ENCODE data around the gene MBP.

Gene MBP

GRCh38 chr18:76986406-76986805 lies 146.2 kb downstream of the MBP start:
- DNase-seq (ENCODE audit: low spot score), result no peak

DNA sequence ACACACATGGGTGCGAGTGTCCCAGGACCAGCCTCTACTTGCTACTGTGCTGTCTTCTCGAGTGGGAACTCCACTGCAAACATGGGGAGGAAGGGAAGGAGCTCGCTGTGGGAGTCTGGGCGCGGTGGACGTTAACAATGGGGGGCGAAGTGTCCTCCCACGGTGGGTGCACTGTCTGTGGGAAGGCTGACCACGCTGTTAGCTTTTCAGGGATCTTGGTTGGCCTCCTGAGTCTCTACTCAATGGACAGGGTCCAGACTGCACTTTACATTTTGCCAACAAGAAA lies 146.7 kb downstream of the MBP start:
- no peak for DNase-seq (ENCODE audit: low spot score)

GRCh38 chr18:76985156-76985950 lies 147.2 kb downstream of the MBP start:
- no peak for DNase-seq (ENCODE audit: low spot score)

GRCh38 chr18:76984193-76985155 lies 148.1 kb downstream of the MBP start:
- DNase-seq (ENCODE audit: low spot score), result no peak

DNA sequence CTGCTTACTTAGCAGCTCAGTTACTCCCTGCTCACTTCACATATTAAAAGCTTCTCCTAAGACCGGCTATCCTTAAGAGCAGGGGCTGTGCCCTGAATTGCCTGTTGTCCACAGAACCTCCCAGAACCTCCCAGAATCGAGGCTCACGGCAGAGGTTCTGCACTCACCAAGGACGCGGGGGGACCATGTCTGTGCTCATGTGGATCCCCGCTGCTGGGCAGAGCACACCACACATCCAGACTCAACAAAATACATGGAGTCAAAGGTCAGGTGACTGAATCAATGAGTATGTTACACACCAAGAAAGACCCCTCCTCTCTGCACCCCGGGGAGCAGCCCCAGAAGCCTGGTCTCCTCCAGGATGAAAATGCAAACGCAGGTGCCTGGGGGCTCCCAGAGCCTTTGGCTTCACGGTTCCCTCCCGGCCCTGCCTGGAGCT lies 149.0 kb downstream of the MBP start:
- DNase-seq (ENCODE audit: low spot score), result no peak

- DNase-seq (ENCODE audit: low spot score), result peak; percentile 82
Observed at GRCh38 chr18:76982841-76983583, 149.6 kb downstream of the MBP start.

- no peak for DNase-seq (ENCODE audit: low spot score)
Observed at GRCh38 chr18:76982038-76982437, 150.5 kb downstream of the MBP start.

- DNase-seq (ENCODE audit: low spot score), result no peak
Observed at GRCh38 chr18:76981396-76981968, 151.1 kb downstream of the MBP start.

DNA sequence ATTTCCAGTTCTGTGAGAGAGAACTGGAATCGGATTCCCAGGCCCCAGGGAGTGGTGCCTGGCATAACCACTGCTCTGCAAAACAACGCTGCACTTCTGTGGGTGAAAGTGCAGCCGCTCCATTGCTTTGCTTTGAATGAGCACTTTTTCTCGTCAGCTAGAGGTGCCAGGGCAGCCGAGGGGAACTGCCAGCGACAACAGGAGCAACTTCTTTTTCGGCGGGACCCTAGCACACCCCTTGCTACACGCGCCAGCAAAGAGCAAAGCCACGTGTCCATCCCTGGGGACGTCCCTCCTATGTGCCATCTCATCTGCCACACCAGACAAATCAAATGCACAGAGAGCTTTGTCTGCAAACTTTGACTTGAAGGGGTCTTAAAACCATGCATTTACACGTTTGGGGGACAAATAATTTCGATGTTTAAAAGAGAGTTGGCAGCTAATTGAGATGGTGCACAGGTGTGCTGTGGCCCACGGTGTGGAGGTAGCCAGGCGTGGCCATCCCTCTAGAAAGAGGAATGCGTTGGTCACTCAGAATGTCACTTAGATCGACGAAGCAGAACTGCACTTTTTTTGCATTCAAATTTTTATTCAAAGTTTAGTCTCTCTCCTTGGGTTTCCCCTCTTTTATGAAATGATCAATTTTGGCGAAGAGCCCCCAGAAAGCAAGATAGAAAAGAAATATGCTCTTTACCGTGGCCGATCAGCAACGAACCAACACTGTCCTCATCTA lies 151.8 kb downstream of the MBP start:
- no peak for DNase-seq (ENCODE audit: low spot score)

GRCh38 chr18:76979906-76980305 lies 152.7 kb downstream of the MBP start:
- DNase-seq (ENCODE audit: low spot score), result no peak

DNA sequence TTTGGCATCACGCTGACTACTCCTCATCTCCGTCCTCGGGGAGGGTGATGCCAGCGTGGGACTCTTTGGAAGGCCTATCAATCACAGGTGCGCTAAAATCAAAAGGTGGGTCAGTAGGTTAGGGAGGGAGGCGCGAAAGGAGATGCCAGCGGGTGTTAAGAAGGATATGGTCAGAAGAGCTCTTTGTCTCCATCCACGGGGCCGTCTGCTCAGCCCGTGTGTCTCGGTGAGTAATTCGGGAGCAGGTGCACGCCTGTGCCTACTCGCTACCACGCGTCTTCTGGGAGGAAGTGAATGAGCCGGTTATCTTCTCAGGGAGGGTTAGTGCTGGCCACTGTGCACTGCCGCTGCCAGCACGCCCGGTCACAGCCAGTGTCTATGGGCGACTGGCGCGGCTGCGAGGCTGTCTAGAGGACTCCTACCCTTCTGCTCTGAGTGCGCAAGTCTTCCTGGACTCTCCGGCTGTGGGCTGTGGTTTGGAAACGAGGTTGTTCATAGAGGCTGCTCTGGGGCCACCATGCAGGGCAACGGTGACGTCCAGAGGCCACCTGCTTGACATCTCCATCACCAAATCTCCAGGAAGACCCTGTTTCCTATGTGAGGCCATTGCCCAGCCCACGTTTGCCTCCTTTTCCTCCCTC lies 153.4 kb downstream of the MBP start:
- no peak for DNase-seq (ENCODE audit: low spot score)

DNA sequence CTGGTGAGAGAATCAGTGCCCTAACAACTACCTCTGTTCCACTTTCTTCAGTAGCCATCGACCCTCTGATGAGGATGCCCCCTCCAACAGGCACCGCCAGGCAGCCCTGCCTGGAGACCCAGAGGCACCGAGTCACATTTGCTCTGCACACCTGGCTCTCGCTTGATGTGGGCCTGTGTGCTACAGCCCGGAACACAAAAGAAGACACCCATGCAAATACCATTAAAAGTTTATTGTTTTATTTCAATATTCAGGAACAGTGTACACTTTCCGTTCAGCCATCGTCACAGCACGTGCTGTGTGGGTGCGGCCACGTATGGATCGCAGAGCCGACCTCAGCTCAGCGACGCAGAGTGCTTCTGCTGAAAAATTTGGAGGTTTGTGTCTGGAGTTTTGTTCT lies 154.0 kb downstream of the MBP start:
- no peak for DNase-seq (ENCODE audit: low spot score)

- DNase-seq (ENCODE audit: low spot score), result no peak
Observed at GRCh38 chr18:76977684-76978232, 154.8 kb downstream of the MBP start.

GRCh38 chr18:76977108-76977621 lies 155.4 kb downstream of the MBP start:
- DNase-seq (ENCODE audit: low spot score), result no peak

GRCh38 chr18:76975577-76976110 lies 156.9 kb downstream of the MBP start:
- no peak for DNase-seq (ENCODE audit: low spot score)

DNA sequence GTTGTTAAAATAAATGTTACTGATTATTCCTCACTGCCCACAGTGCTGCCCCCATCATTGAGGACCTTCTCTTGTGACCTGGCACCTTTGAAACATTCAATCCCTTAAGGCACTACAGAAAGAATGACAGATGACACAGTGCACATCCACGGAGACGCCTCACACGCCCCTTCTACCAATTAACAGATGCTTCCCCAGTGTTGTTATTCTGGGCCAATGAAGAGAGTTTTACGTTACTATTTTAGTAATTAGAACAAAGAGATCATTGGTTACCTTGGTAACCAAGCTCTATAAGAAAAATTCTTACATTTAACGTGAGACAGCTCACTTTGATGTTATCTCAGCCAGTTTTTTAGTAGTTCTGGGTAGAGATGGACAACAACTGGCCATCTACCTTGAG lies 158.2 kb downstream of the MBP start:
- DNase-seq (ENCODE audit: low spot score), result no peak

DNA sequence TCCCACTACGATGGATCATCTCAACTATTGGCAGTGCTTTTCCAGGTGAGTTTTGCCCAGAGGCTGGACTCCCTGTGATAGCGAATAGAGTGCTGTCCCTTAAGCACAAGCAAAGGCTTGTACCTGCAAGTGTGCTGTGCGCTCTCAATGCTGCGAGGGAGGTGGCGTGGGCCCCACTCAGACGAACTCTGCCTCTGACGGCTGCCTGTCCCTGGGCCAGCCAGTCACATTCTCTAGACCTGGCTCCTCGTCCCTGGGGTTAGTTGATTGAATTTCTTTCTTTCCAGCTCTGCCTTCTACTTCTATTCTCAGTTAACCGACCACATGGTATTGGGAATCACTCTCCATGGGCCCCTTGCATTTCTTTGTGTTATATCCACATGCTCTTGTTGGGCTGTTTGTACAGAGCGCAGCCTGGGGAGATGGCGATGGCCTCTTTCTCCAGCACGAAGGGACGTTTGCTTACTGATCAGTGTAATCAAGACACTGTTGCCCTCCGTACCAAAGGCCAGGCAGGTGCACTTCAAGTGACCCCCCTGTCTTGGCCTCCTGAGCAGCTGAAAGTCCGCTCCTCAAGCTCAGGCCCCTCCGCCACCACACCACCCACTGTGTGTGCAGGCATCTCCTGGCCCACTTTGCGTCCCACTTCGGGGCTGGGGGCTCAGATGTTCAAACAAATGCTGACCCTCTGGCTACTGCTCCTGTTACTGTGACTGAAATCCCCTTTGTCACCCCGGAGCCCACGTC lies 158.9 kb downstream of the MBP start:
- no peak for DNase-seq (ENCODE audit: low spot score)

DNA sequence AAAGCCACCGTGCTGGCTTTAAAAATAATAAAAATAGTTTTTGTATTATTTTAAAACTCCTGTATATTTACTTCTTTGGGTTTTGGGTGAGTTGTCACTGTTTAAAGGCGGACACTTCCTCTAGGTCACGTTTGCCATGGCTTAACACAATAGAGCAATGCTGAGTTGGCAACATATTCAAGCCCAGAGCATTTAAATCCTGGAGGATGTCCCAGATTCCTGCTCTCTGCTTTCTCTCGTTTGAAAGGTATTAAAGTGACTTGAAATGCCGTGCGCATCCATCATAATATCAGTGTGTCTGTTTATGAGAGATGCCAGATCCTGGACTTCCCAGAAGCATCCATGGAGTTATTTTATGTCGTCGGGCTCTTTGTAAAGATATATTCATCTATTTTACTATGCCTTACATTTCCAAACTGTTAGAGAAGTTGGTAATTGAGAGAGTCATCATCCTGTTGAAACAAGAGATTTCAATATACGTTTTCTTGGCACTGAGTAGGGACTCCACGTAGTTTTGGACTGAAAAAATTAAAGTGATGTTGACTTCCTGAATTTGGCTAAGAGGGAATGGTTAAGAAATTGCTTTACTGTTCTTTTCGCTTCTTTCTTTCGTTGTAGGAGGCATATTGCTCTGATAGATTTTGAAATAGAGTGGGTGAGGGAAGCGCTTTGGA lies 159.6 kb downstream of the MBP start:
- DNase-seq (ENCODE audit: low spot score), result no peak

DNA sequence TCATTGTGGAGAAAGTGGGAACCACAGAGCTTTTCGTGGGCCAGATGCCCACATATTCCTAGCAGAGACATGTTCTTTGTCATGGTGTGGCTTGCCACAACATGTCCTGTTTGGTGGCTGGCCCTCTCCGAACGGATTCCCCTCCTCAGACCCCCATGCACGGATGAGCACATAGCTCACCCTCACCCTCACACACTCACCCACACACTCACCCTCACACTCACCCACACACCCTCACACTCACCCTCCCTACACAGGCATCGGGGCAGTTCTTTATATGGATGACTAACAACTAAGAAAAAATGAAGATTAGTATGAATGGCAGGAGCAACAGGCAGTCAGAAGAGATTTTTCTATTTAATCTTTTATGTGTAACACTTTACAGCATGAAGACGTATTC lies 160.3 kb downstream of the MBP start:
- no peak for DNase-seq (ENCODE audit: low spot score)
